GM21528 (cell line): Measurements from ENCODE around the gene PRKCA.

Experiments used
- ATAC-seq: cut with Tn5 transposase; IDR thresholded peaks from one replicate; pipeline ENCODE4 v1.9.1; 2021; ENCODE audit warnings: mild to moderate bottlenecking, moderate library complexity; ENCODE audit not compliant: unreplicated experiment, low FRiP score

PRKCA gene

DNA sequence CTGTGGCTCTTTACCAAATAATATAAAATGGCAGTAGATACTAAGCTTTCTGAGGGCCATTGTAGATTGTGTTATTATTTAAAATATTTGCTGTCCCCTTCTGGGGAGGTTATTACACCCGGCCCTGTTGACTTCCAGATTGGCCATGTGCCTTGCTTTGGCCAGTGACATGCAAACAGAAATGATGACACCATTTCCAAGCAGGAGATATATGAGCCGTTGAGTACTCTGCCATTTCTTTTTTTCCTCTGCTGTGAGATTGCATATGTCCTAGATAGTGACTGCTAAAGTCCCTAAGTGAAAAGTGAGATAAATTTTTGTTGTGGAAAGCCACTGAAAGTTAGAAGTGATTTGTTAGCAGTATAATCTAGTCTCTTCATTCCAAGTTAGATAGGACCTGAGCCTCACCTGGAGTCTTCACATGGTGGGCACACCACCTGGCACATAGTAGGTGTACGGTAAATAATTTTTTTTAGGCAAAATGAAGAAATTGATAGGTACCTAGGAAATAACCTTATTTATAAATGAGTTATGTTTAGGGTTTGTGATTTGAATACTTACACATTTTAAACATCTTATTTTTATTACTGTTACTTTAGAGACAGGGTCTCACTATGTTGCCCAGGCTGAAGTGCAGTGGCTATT, 328.5 kb downstream of the PRKCA start:
- no peak for ATAC-seq

DNA sequence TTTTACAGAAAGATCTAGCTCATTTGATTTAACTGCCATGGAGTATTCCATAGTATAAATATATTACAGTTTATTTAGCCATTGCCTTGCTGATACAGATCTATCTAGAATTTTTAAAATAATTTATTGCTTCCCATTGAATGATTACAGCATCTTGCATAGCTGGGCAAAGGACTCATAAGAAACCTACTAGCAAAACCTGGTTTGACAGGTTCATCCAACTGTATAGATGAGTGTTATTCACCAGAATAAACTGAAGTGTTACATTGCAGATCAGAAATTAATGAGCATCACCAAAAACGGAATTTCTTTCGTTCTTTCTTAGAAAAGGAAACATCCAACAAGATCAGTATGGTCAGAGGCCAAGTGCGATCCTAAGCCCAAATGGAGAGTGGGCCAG, 330.3 kb downstream of the PRKCA start:
- ATAC-seq = no peak

DNA sequence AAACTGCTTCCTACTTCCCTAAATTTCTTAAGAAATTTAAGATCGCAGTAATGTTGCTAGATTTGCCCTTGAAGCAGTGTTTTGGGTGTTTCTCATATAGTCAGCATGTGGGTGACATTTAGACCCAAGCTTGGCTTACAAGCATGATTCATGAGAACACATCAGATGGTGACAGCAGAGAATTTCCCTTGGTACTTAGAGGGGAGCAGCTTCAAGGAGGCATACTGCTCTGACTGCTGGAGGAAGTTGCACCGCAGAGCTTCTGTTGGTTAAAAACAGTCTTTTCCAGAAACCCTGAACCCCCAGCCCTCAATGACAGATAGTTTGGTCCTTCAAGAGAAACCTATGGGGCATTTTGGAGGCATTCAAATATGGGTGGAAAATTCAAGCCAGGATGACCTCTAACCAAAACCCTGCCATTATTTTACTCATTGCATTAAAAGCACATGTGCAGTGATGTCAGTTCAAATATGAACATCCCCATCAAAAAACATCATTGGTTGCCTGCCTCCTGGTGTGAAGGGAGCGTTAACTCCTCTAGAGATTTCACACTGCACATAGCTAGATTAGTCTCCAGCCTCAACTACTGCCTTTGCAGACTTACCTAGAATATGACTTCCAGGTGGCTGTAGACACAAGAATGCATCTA, 331.0 kb downstream of the PRKCA start:
- ATAC-seq = no peak

DNA sequence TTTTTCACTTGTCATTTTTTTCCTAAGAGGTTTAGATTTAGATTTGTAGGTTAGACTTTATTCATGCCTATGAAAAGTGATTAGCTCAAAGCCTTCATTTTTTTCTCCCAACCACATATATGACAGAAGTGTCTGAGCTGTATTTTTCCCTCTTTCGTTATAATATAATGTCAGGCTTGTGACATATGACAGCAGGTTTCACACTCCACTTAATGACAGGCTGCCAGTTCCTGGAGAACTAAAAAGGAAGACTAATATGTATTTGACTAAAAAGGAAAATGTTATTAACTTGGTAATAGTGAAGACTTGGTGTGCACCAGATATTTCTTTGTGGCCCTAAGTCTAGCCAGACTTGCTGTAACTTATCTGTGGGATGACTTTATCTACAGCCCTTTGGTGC, 331.8 kb downstream of the PRKCA start:
- ATAC-seq = no peak

DNA sequence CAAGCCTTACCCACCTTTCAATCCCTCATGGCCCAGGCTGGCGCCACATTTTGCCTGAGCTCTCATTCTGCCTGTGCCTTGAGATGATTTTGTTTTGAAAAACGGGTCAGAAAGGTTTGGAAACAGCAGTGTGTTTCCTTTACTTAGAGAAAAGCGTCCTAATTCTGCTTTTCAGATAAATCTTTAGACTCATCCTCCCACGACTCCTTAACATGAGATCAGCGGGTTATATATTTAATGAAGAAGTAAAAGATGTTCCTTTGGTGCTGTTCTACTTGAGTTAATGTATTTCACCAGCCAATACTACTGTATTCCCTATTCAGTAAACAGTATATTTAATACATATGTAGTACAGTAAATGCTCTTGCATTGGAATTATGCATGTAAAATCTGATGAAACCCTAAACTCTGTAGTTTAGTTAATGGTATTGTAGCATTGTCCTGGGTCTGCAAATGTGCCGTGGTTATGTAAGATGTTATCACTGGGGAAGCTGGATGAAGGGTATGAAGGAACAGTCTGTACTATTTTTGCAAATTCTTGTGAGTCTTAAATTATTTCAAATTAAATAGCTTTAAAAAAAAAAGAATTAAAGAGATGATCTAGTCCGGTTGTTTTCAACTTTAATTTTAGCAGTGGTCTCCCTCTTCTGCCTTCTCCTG, 333.1 kb downstream of the PRKCA start:
- ATAC-seq = no peak

DNA sequence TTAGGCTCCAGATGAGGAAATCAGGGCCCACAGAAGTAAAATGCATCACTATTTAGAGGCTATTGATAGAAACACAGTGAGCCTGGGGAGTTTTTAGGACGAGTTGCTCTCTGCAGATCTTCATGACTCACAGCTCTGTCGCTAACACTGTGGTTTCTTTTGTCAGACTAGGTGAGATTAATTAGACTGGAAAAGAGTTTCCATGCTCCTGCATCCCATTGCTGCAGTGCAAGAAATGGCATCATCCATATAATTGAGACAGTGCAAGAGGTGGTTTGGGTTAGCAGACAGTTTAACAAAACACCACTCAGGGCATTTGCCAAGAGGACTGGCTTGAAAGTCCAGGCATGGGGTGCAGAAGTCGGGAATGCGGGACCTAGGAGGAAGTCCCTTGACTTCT, 333.7 kb downstream of the PRKCA start:
- no peak for ATAC-seq

DNA sequence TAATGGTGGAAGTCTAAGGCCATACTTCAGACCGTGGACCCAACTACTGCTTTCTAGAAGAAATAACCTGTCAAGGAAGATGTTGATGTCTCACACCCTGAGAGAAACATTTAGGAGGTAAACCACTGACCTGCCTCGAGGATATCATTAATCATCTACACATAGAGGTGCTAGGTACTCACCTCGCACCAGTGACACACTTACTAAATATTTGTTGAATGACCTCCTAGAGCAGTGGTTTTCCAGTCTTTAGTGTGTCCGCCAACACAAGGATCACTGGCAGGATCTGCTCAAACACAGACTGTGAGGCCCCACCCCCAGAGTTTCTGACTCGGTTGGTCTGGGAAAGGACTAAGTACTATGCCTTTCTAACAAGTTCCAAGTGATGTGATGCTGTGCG, 335.1 kb downstream of the PRKCA start:
- ATAC-seq = no peak

GRCh38 chr17:66638707-66639479, 336.5 kb downstream of the PRKCA start:
- ATAC-seq = no peak

- ATAC-seq = no peak
Measured at GRCh38 chr17:66643815-66644710, 341.6 kb downstream of the PRKCA start.

- ATAC-seq = no peak
Measured at GRCh38 chr17:66645259-66645658, 342.8 kb downstream of the PRKCA start.

- no peak for ATAC-seq
Measured at GRCh38 chr17:66647391-66647983, 345.1 kb downstream of the PRKCA start.

DNA sequence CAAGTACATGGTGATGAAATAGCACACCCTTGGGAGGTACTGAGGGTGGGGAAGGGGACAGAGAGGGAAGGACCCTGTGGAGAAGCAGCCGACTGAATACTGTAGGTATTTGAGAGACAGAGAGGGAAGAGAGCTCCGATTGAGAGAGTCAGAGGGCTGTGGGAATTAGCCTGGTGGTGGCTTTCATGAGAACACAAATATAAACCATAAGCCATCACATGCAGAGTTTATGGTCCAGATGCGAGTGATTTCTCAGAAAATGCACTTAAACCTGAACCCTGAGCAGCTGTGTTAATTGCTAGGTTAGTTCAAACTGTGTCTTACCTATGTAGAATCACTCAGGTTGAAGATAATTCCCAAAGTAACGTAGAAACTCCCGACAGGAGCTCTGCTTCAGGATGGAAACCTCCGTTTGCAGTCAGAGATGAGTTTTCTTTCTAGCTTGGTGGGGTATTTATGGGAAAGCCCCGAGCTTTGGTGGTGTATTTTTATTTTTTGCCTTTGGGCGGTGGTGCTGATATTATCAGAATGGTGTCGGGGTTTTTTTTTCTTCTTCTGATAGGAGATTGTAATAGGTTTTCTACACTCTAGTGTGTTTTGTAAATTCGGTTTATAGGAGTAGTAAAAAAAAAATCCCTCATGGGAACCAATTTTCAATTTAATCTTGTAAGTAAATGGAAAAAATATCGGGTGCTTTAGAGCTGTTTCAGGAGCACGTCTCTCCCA, 347.6 kb downstream of the PRKCA start:
- ATAC-seq = no peak

GRCh38 chr17:66650544-66650877, 348.1 kb downstream of the PRKCA start:
- no peak for ATAC-seq

- no peak for ATAC-seq
Measured at GRCh38 chr17:66652840-66653507, 350.6 kb downstream of the PRKCA start.

- ATAC-seq = no peak
Measured at GRCh38 chr17:66654106-66654740, 351.8 kb downstream of the PRKCA start.

DNA sequence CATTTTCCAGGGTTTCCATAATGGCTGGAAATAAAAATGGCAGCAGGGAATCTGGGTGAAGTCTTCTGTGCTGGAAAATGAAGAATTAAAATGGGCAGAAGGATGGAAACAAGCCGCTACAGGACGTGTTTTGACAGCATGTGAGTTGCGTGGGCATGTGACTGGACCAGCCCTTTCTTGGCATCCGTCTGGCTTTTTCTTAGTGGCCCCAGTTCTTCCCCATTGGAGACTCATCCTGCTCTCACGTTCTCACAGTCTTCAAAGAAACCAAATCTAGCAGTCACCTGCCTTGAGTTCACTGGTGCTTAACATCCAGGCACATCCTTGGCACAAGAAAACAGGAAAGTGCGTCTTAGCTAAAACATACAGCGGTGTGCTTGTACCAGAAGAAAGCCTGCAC, 352.4 kb downstream of the PRKCA start:
- no peak for ATAC-seq

- ATAC-seq = no peak
Measured at GRCh38 chr17:66655461-66655860, 353.0 kb downstream of the PRKCA start.

DNA sequence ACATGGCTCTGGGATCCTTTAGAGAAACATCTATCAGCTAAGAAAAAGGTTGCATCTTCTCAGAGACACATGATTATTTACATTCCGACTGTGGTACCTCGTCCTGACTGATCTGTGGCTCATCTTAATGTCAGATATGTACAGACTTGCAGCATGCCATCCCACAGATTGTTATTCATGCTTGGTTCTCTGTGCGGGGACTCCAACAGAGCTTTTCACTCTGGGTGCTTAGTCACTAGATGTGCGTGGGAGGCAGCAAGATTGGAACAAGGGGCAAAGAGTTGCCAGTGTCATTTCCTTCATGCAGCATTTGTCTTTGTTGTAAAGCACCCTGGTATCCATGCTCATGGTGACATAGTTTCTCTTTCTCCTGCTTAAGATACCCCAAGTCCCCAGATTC, 353.4 kb downstream of the PRKCA start:
- ATAC-seq = no peak
